ENCODE results near the gene AGPS. TPM values are rescaled to one million over a fixed set of nuclear protein-coding genes. Genes with fewer than 3 reads are reported as not detected.

AGPS gene
- total and polyA plus RNA-seq, 2 of the 13 experiments (the other 11 are each of a cell fraction or from before 2014, with no cell fraction given) = 39.4 to 99.0 TPM

GRCh38 chr2:177394594-177394973 lies 2.0 kb downstream of the AGPS start (continued):
- no peak for TF ChIP-seq SETDB1 (CRISPR knock-in tag; IDR thresholded peaks at IDR 0.05; ENCODE audit: borderline replicate concordance)
- peak; percentile 25; the same call in 1 of the 2 replicates for TF ChIP-seq NFIC (IDR thresholded peaks at IDR 0.05; ENCODE audit: low read length)
- no peak for TF ChIP-seq KDM5A (IDR thresholded peaks at IDR 0.05; ENCODE audit: borderline replicate concordance, low read length)
- no peak for TF ChIP-seq YEATS4 (CRISPR knock-in tag; IDR thresholded peaks at IDR 0.05; ENCODE audit: borderline replicate concordance)
- TF ChIP-seq ZMAT3 (CRISPR knock-in tag; conservative IDR thresholded peaks at IDR 0.05) = no peak
- 0 out of 2 replicates have a peak, but pooled peaks have one; percentile 10 for TF ChIP-seq CCDC6 (CRISPR knock-in tag; IDR thresholded peaks at IDR 0.05)
- TF ChIP-seq LBX2 (CRISPR knock-in tag; IDR thresholded peaks at IDR 0.05; ENCODE audit: borderline replicate concordance) = no peak
- no peak for TF ChIP-seq FOXA3 (CRISPR knock-in tag; IDR thresholded peaks at IDR 0.05)
- 0 out of 2 replicates have a peak, but pooled peaks have one; percentile 52 for TF ChIP-seq TEF (CRISPR knock-in tag; IDR thresholded peaks at IDR 0.05)

- Histone ChIP-seq H3K9me3 (ENCODE audit: low read length) (no peaks in the 10 kb centered on the region), H3K9ac (ENCODE audit: insufficient read depth, low read depth, low read length) (peak overlapping the region; percentile 95; the same call in 1 of the 2 replicates), H2AFZ (ENCODE audit: low read length) (no peak overlapping the region), H3K27me3 (ENCODE audit: control insufficient read depth in 1 of 2, insufficient read depth in 2 of 2, low read length in 2 of 2) (no peaks in the 10 kb centered on the region; a peak in 1 of 5 replicates), H3K36me3 (replicated peaks in 1 of 2; ENCODE audit: control insufficient read depth in 1 of 2, insufficient read depth in 2 of 2, low read length in 2 of 2) (no peaks in the 10 kb centered on the region), H4K20me1 (ENCODE audit: insufficient read depth, low read length) (no peaks in the 10 kb centered on the region; the same call in 1 of the 2 replicates), H3K4me3 (replicated peaks in 1 of 3; ENCODE audit: insufficient read depth in 1 of 3, low read depth in 2 of 3, low read length in 3 of 3) (peak overlapping the region; percentile 91 to 98 (median 92)), H3K27ac (ENCODE audit: extremely low read length, insufficient read depth, low read length) (peak overlapping the region; percentile 86), H3K79me2 (ENCODE audit: insufficient read depth, low read length) (peaks cover 87% of the 10 kb centered on the region), H3K4me2 (ENCODE audit: low read depth, low read length) (peak overlapping the region; percentile 80), H3K4me1 (ENCODE audit: insufficient read depth, low read length) (peaks cover 79% of the 10 kb centered on the region)
- no TSS peak for BruUV-seq (replicated peaks)
- intact Hi-C loops (cut with micrococcal nuclease; ENCODE audit: unreplicated experiment) = loop anchor here (5.0 kb wide), 2 partner anchors 228 to 1057 kb away; partner anchors contain the start of genes PJVK and PRKRA
- TF ChIP-seq RBFOX2 (IDR thresholded peaks at IDR 0.05; ENCODE audit: low read depth, low read length) (0 out of 2 replicates have a peak, but pooled peaks have one; percentile 11), CHD4 (IDR thresholded peaks at IDR 0.05; ENCODE audit: borderline replicate concordance, low read length) (no peak), MNT (IDR thresholded peaks at IDR 0.05) (peak; percentile 48; the same call in 1 of the 2 replicates)
- CTCF ChIA-PET (ENCODE audit: low intra/inter-chr PET ratio, low total read pairs) = no interaction called here
- DNase-seq (ENCODE audit: low spot score) = no peak
- no peak for FAIRE-seq
- POLR2A ChIA-PET = interaction anchor here (1.2 to 2.9 kb wide), 4 partner anchors 18 to 183 kb away, joined by 3 to 19 read pairs (median 4); partner anchors contain the start of genes HNRNPA3 and NFE2L2
- 61% methylated on average over 3 of the region's 3 CpGs for WGBS (ENCODE audit: low lambda C conversion rate)
- no peak for ATAC-seq
- in situ Hi-C loops (cut with HindIII; ENCODE audit: extremely low pct_ligation_motif_present, low pct_unique_long_range_greater_than_20kb) = no loop called here
Measured at GRCh38 chr2:177395351-177396065, 2.9 kb downstream of the AGPS start.
